HG02973 (cell line): ENCODE results near the gene PAFAH2.
"Not testable (repeated sequence)": the region's sequence is repeated elsewhere in the genome, so short reads cannot be mapped to it uniquely, and the experiment has no call there.

Source experiments
- ATAC-seq: cut with Tn5 transposase; IDR thresholded peaks from one replicate; pipeline ENCODE4 v1.9.1; 2021; ENCODE audit warnings: moderate library complexity; ENCODE audit not compliant: unreplicated experiment

Gene PAFAH2

DNA sequence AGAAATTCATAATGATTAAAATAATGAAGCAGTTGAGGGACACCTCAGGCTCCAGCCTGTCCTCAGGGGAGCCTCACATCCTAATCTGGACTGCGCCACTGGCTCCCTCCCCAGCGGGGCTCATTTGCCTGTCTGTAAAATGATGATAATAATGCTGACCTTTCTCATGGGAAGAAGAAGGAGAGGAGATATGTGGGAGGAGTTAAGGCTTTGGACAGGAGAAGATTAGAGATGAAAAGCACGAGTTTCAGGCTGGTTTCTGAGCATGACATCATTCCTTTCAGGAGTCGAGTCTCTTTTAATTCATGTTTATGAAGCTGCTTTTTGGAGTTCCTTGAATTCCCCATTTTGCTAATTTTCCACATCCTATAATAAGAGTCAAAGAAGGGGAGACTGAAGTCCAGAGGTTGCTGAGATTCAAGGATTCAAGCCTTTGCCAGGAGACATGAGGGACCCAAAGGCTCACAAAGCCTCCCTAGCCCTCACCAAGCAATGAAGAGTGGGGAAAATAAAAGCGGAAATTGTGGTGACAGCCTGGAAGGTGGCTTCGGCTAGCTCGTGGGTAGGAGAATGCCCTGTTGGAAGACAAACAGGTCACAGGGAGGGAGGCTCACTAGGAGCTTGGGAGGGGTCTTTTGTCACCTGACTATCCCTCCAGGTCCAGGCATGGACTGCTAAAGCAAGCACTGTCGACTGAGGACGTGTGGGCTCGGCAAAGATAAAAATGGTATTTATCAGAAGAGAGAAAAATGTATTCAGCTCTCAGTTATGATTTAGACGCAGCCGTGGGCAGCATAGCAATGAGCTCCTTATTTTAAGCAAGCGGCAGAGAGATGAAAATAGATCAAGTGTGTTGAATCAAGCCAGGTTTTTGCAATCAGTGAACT is 64.1 kb downstream of the PAFAH2 start:
- no peak for ATAC-seq

DNA sequence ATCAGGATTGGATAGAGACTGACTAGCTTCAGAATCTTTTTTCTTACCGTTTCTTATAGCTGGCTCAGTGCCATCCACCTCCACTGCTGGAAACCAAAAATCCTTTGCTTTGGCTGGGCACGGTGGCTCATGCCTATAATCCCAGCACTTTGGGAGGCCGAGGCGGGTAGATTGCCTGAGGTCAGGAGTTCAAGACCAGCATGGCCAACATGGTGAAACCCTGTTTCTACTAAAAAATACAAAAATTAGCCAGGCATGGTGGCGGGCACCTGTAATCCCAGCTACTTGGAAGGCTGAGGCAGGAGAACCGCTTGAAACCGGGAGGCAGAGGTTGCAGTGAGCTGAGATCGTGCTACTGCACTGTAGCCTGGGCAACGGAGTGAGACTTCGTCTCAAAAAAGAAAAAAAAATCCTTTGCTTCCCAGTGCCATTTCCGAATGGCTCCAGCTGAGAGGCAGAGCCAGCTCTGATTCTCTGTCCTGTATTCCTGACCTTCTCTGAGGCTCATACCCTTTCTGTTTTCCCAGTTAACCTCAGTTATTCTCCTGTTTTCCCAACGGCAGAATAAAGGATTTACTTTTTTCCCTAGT is 65.0 kb downstream of the PAFAH2 start:
- not testable (repeated sequence) for ATAC-seq

DNA sequence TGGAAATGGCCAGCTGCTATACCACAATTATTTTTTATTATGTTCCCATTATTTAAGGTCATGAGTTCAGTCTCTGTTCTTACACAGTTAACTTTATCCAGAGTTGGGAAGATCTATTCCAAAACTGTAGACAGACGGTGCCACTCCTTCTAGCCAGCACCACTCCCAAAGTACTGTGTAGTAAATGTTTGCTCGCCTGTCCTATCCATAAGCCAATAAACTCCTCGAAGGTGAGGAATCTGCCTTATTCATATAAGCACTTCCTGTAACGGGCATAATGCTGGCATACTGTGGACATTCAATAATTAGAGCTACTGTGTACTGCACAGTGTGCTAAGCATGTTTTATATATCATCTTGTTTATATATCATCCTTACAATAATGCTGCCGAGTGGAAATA is 65.5 kb downstream of the PAFAH2 start:
- ATAC-seq, result no peak

DNA sequence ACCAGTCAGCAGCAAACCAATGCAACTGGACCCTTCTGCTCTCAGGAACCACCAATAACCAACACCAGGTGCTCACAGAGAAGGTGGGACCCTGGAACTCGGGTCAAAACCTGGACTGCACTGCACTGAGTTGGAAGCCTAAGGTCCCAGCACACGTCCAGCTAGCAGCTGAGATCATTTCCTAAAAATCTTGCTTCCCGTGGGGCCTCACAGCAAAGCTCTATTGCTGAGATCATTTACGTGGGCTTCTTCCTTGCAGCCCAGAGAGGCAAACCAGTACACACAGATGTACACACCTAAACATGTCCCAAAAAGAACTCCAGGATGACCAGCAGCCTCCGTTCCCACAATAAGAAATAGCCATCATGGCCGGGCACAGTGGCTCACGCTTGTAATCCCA is 68.8 kb downstream of the PAFAH2 start:
- no peak for ATAC-seq

DNA sequence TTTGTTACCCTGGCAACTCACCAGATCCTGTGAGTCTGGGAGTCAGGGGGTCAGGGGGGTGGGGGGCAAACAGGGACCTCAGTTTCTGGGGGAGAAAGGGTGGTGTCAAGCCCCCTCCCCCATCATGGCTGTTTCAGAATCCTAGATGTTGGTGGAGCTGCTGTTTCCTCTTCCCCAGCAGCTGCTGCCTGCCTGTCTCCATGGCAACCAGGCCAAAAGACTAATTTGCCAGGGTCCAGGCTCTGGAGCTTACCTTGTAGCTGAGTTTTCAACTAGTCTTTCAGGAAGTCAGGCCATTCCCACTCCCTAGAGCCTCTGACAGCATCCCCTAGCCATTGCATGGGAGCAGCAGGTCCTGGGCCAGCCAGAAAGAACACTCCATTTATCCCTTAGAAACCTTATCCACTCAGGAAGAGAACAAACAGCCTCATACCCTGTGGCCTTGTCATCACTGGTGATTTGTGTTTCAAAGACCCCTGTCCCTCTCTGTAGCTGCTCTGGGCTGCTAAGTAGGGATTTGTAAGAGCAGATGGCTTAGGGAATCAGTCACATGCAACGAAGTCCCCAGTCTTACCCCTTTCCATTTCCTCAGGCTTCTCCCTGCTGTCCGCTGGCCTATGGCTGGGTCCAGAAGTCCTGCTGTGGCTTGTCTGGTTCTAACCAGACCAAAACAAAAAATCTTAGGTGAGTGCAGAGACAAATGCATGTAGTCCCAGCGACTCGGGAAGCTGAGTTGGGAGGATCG is 70.2 kb downstream of the PAFAH2 start:
- ATAC-seq, result no peak

DNA sequence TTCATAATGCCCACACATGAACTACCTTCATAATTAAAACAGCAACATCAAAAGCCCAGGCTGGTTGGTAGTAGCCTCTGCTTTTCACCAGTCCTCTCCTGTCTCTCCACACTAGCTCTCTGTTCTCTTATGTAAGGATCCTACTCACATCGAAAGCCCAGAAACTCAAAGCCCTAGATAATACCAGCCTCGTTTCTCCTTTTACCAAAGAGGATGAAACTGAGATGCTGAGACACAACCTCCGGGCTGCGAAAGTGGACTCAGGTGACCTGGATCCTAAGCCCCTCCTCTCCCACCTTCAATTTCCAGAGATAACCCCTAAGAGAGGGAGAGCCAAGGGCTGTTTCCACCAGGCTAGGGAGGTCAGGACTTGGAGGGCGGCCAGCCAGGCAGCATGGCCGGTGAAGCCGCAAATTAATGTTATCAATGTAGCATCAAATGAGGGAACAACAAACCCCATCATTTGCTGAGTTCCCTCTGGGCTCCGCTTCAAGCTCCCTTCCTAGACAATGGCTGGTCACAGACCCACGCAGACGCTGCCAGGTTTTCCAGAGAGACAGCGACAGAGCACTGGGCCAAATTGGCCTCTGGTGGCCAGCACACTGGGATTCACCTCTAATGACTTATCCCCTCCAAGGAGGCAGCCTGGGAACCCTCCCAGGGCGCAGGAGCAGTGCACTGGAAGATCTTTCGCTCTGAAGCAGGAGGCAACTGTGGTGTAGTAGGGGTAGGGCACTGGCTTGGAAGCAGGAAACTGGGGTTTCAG is 70.9 kb downstream of the PAFAH2 start:
- no peak for ATAC-seq

GRCh38 chr1:25924454-25924853 is 73.4 kb downstream of the PAFAH2 start:
- ATAC-seq, result no peak

GRCh38 chr1:25922971-25923552 is 74.8 kb downstream of the PAFAH2 start:
- no peak for ATAC-seq

- ATAC-seq, result no peak
Measured at GRCh38 chr1:25922056-25922970, 75.5 kb downstream of the PAFAH2 start.

DNA sequence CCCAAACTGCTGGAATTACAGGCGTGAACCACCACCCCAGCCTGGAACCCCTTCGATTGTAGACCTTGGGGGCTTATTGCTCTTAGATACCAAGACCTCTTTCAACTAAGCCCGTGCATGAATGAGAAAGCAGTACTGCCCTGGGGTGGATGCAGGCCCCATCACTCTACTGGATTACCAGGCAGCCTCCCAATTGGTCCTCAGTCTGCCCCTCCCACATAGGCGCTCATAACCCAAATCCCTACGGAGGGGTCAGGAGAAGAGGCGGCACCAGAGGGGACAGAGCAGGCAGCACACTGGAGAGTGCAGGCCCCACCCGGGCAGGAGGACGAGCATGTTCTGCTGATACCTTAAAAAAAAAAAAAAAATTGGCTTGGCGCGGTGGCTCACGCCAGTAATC is 79.2 kb downstream of the PAFAH2 start:
- ATAC-seq, result no peak

GRCh38 chr1:25917996-25918395 is 79.9 kb downstream of the PAFAH2 start:
- no peak for ATAC-seq

- no peak for ATAC-seq
Measured at GRCh38 chr1:25916460-25916859, 81.4 kb downstream of the PAFAH2 start.

DNA sequence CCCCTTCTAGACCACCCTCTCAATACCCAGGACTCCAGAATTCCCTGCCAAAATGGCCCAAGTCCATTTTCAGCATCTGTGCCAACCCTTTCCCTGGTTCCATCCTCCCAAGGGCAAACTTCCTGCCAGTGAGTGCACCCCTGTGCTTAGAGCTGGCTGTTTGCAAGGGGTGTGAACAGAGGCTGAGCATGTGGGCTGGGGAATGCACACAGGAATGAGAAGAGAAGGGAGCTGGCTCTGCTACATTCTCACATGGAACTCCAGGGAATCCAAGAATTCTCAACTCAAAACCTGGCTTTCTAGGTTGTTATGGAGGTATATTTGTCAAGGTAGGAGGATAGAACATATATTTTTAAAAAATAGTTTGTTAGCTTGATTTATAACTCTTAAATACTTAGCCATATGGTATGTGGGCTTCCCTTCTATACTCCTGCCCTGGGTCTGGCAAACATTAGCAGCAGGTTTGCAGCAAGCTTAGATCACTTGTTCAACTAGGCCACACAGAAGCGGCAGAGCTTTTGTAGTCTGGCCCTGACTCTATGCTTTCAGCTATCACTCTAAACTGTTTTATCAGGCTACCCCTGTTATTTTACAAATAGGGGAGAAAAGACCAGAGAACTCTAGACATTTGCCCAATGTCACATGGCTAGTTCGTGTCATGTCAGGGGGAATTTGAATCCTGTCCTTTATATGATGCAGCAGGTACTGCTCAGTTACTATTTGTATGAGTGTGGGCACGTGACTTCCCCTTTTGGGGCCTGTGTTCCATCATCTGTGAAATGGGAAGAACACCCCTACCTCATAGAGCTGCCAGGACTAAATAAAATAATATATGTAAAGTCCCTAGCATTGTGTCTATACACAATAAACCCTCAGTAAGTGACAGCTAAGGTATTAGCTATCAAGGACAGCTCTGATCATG is 83.5 kb downstream of the PAFAH2 start:
- no peak for ATAC-seq

GRCh38 chr1:25913206-25913605 is 84.7 kb downstream of the PAFAH2 start:
- no peak for ATAC-seq

- ATAC-seq, result no peak
Measured at GRCh38 chr1:25912076-25912831, 85.6 kb downstream of the PAFAH2 start.

DNA sequence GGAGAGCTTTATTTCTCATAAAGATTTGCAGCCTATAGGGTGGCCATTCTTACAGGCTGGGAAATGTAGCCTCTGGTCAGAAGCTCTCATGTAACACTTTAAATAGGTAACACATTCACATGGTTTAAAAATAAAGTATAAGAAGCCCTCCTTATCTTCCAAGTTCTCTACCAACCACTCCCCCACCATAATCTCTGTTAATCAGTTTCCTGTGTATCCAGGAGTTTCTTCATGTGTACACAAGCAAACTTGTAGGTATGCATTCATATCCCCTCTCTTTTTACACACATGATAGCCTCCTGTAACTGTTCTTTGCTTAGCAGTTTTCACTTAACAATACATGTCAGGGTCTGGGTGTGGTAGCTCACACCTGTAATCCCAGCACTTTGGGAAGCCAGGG is 86.7 kb downstream of the PAFAH2 start:
- no peak for ATAC-seq
